Hepatocyte (in vitro differentiated cells): ENCODE data around the gene EYA3.

Experiments used
- EZH2 ChIP-seq: fragments of 200-600 bp; sonication (generic); IDR thresholded peaks from 2 replicates; pipeline ENCODE4 v1.6.1; 2016; ENCODE audit warnings: antibody characterized with exemption, mild to moderate bottlenecking, borderline replicate concordance
- EZH2phosphoT487 ChIP-seq: fragments of 200-600 bp; sonication (generic); IDR thresholded peaks from one replicate; pipeline ENCODE4 v1.6.1; 2018; ENCODE audit warnings: antibody characterized with exemption, mild to moderate bottlenecking, low read depth, moderate library complexity; ENCODE audit not compliant: unreplicated experiment, severe bottlenecking
- TF ChIP-seq, protein P1 (sequence below): fragments of 200-600 bp; sonication (generic); IDR thresholded peaks from 2 replicates; pipeline ENCODE4 v1.5.1; 2016; ENCODE audit warnings: antibody characterized with exemption, mild to moderate bottlenecking; ENCODE audit not compliant: poor library complexity

DNA sequence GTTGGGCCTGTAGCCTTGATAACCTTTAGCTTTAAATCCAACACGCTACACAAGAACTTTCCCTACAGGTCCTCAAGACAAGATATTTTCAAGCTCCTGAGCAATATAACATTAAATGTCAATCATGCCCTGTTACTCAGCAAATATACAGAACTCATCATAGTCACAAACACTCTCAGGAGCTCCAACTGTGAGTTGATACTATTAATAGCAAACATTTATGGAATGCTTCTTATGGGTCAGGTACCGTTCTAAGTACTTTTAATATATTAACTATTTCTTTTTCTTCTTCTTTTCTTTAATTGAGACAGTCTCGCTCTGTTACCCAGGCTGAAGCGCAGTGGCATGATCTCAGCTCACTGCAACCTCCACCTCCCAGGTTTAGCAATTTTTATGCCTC lies 10.1 kb downstream of the EYA3 start:
- TF ChIP-seq, protein P1, sequence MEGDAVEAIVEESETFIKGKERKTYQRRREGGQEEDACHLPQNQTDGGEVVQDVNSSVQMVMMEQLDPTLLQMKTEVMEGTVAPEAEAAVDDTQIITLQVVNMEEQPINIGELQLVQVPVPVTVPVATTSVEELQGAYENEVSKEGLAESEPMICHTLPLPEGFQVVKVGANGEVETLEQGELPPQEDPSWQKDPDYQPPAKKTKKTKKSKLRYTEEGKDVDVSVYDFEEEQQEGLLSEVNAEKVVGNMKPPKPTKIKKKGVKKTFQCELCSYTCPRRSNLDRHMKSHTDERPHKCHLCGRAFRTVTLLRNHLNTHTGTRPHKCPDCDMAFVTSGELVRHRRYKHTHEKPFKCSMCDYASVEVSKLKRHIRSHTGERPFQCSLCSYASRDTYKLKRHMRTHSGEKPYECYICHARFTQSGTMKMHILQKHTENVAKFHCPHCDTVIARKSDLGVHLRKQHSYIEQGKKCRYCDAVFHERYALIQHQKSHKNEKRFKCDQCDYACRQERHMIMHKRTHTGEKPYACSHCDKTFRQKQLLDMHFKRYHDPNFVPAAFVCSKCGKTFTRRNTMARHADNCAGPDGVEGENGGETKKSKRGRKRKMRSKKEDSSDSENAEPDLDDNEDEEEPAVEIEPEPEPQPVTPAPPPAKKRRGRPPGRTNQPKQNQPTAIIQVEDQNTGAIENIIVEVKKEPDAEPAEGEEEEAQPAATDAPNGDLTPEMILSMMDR: no peak
- TF ChIP-seq EZH2 (no peak), EZH2phosphoT487 (no peak)
